Spleen (tissue), 7 donors: Measurements from ENCODE around the gene ABCA13.

Source experiments
- POLR2AphosphoS5 ChIP-seq, 3 donors: sonication (generic); formaldehyde crosslinking; IDR thresholded peaks; one replicate each; pipeline ENCODE4 v1.5.1; 2017; ENCODE audit warnings: antibody characterized with exemption in 3 of 3
- TF ChIP-seq, protein P1 (sequence below), 11 experiments: fragments of 200-600 bp in 7 of 11; fragments of 450-650 bp in 4 of 11; sonication (generic) in 4 of 11; IDR thresholded peaks in 8 of 11; conservative IDR thresholded peaks in 3 of 11; 1 replicate in 7 of 11; 2 replicates in 4 of 11; pipeline versions ENCODE4 v1.4.0 to v1.8.0; 2016 to 2021; ENCODE audit warnings: antibody characterized with exemption in 11 of 11, inconsistent platforms in 4 of 11, mild to moderate bottlenecking in 1 of 11
- donor health status: DM: no; HTN: no; CAD: no; lungs with moderate emphysema.
- donor health status: DM: no; HTN: no; CAD: no.
- donor health status: DM: no; HTN: no; CAD: no.

DNA sequence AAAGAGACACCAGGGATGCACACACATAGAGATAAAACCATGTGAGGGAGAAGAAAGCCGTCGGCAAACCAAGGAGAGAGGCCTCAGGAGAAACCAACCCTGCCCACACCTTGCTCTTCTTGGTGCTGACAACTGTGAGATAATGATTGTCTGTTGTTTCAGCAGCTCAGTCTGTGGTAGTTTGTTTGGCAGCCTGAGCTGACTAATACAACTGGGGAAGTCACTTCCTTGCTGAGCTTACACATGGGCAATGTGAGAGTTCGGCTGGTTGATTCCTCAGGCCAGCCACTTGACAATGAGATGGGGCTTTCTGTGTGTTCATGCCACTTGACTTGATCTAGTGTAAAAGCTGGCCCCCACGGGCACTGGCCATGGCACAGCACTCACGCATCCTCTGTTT, 271.8 kb downstream of the ABCA13 start:
- TF ChIP-seq, protein P1, sequence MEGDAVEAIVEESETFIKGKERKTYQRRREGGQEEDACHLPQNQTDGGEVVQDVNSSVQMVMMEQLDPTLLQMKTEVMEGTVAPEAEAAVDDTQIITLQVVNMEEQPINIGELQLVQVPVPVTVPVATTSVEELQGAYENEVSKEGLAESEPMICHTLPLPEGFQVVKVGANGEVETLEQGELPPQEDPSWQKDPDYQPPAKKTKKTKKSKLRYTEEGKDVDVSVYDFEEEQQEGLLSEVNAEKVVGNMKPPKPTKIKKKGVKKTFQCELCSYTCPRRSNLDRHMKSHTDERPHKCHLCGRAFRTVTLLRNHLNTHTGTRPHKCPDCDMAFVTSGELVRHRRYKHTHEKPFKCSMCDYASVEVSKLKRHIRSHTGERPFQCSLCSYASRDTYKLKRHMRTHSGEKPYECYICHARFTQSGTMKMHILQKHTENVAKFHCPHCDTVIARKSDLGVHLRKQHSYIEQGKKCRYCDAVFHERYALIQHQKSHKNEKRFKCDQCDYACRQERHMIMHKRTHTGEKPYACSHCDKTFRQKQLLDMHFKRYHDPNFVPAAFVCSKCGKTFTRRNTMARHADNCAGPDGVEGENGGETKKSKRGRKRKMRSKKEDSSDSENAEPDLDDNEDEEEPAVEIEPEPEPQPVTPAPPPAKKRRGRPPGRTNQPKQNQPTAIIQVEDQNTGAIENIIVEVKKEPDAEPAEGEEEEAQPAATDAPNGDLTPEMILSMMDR (IDR thresholded peaks at IDR 0.05 in 8 of 11, conservative IDR thresholded peaks at IDR 0.05 in 3 of 11), result no peak
- TF ChIP-seq POLR2AphosphoS5 (IDR thresholded peaks at IDR 0.05), result no peak
